ENCODE results near the gene CNRIP1.
"Not testable (repeated sequence)": the region's sequence is repeated elsewhere in the genome, so short reads cannot be mapped to it uniquely, and the experiment has no call there.

The CNRIP1 gene

GRCh38 chr2:68341583-68341982, 21.8 kb upstream of the CNRIP1 start:
- FAIRE-seq (peak; percentile 40), DNase-seq (ENCODE audit: insufficient read length, low spot score) (no peak)

GRCh38 chr2:68341062-68341329, 21.2 kb upstream of the CNRIP1 start:
- FAIRE-seq = no peak

GRCh38 chr2:68340226-68341061, 20.7 kb upstream of the CNRIP1 start:
- FAIRE-seq (no peak), DNase-seq (ENCODE audit: insufficient read length, low spot score) (no peak)

More at GRCh38 chr2:68341062-68341329, 21.2 kb upstream of the CNRIP1 start:
- no peak for DNase-seq (ENCODE audit: insufficient read length, low spot score)

GRCh38 chr2:68336192-68336591, 16.4 kb upstream of the CNRIP1 start:
- DNase-seq (ENCODE audit: insufficient read length, low spot score) = peak; percentile 26
- FAIRE-seq = no peak

- DNase-seq (ENCODE audit: insufficient read length, low spot score) = no peak
- no peak for FAIRE-seq
Observed at GRCh38 chr2:68333931-68334330, 14.2 kb upstream of the CNRIP1 start.

- FAIRE-seq (no peak), DNase-seq (ENCODE audit: insufficient read length, low spot score) (no peak)
Observed at GRCh38 chr2:68333009-68333408, 13.3 kb upstream of the CNRIP1 start.

- FAIRE-seq = no peak
- DNase-seq (ENCODE audit: insufficient read length, low spot score) = peak; percentile 27
Observed at GRCh38 chr2:68330691-68331090, 10.9 kb upstream of the CNRIP1 start.

GRCh38 chr2:68328901-68329300, 9.2 kb upstream of the CNRIP1 start:
- no peak for DNase-seq (ENCODE audit: insufficient read length, low spot score)
- FAIRE-seq = no peak

GRCh38 chr2:68325056-68325455, 5.3 kb upstream of the CNRIP1 start:
- FAIRE-seq = no peak

GRCh38 chr2:68320118-68320641, 431 bp upstream of the CNRIP1 start:
- peak; percentile 76 for FAIRE-seq

More at GRCh38 chr2:68325056-68325455, 5.3 kb upstream of the CNRIP1 start:
- DNase-seq (ENCODE audit: insufficient read length, low spot score) = no peak

GRCh38 chr2:68318914-68319397, 793 bp downstream of the CNRIP1 start:
- DNase-seq (ENCODE audit: insufficient read length, low spot score) (peak; percentile 13), FAIRE-seq (peak; percentile 72)

More at GRCh38 chr2:68320118-68320641, 431 bp upstream of the CNRIP1 start:
- no peak for DNase-seq (ENCODE audit: insufficient read length, low spot score)

GRCh38 chr2:68317971-68318913, 1.5 kb downstream of the CNRIP1 start:
- peak; percentile 30 for DNase-seq (ENCODE audit: insufficient read length, low spot score)
- FAIRE-seq = peak; percentile 33

- DNase-seq (ENCODE audit: insufficient read length, low spot score) = no peak
- no peak for FAIRE-seq
Observed at GRCh38 chr2:68316111-68316510, 3.6 kb downstream of the CNRIP1 start.

GRCh38 chr2:68311033-68311432, 8.7 kb downstream of the CNRIP1 start:
- FAIRE-seq = no peak

GRCh38 chr2:68309426-68309825, 10.3 kb downstream of the CNRIP1 start:
- DNase-seq (ENCODE audit: insufficient read length, low spot score) = no peak
- no peak for FAIRE-seq

More at GRCh38 chr2:68311033-68311432, 8.7 kb downstream of the CNRIP1 start:
- no peak for DNase-seq (ENCODE audit: insufficient read length, low spot score)

GRCh38 chr2:68303902-68304272, 15.9 kb downstream of the CNRIP1 start:
- not testable (repeated sequence) for DNase-seq (ENCODE audit: insufficient read length, low spot score); FAIRE-seq

GRCh38 chr2:68303033-68303901, 16.5 kb downstream of the CNRIP1 start:
- DNase-seq (ENCODE audit: insufficient read length, low spot score) (no peak), FAIRE-seq (no peak)

GRCh38 chr2:68302281-68302875, 17.4 kb downstream of the CNRIP1 start:
- DNase-seq (ENCODE audit: insufficient read length, low spot score) (no peak), FAIRE-seq (no peak)

- DNase-seq (ENCODE audit: insufficient read length, low spot score) (no peak), FAIRE-seq (no peak)
Observed at GRCh38 chr2:68295516-68295915, 24.2 kb downstream of the CNRIP1 start.

- no peak for FAIRE-seq
- no peak for DNase-seq (ENCODE audit: insufficient read length, low spot score)
Observed at GRCh38 chr2:68294913-68295312, 24.8 kb downstream of the CNRIP1 start.
